H1 (cell line): ENCODE data around the gene MAP1B. TPM values are rescaled to one million over a fixed set of nuclear protein-coding genes. Genes with fewer than 3 reads are reported as not detected.

ENCODE experiments used
- CTCF ChIA-PET: fragments of 300-600 bp; sonication (Branson Sonifier 250); formaldehyde crosslinking; loops from one replicate; lab custom pipeline; 2021; ENCODE audit not compliant: partially characterized antibody; lab: Charles Lee
- POLR2A ChIA-PET: fragments of 300-600 bp; sonication (Branson Sonifier 250); formaldehyde crosslinking; loops from one replicate; lab custom pipeline; 2021; ENCODE audit warnings: inconsistent platforms; ENCODE audit not compliant: partially characterized antibody; lab: Charles Lee
- DNase-seq, 2 experiments: peaks; one replicate each; pipeline versions ENCODE4 v3.0.0 to v3.0.0-alpha.2; 2010 to 2022; ENCODE audit warnings: low spot score in 2 of 2, low read depth in 1 of 2, mixed read lengths in 1 of 2
- FAIRE-seq: peaks from 2 replicates; lab custom pipeline; 2011; peaks lifted over from hg19 to GRCh38; lab: Jason Lieb, UNC
- H2AFZ ChIP-seq: 2 replicates; pipeline ENCODE4 v1.8.1; 2012; ENCODE audit warnings: low read length, inconsistent platforms
- H2AK5ac ChIP-seq: 2 replicates; pipeline ENCODE4 v1.6.1; 2013; ENCODE audit warnings: low read depth, low read length
- H2BK120ac ChIP-seq: replicated peaks from 2 replicates; pipeline ENCODE3; 2013; ENCODE audit warnings: low read depth, low read length, inconsistent platforms
- H2BK12ac ChIP-seq: 2 replicates; pipeline ENCODE4 v1.6.1; 2013; ENCODE audit warnings: low read depth, low read length
- H2BK15ac ChIP-seq: 2 replicates; pipeline ENCODE4 v1.6.1; 2013; ENCODE audit warnings: low read length
- H2BK20ac ChIP-seq: 2 replicates; pipeline ENCODE4 v1.6.1; 2013; ENCODE audit warnings: low read length
- H2BK5ac ChIP-seq: 2 replicates; pipeline ENCODE4 v1.6.1; 2013; ENCODE audit warnings: low read depth, low read length
- H3K14ac ChIP-seq: 2 replicates; pipeline ENCODE4 v1.6.1; 2013; ENCODE audit warnings: inconsistent platforms; ENCODE audit not compliant: insufficient read length
- H3K18ac ChIP-seq: 2 replicates; pipeline ENCODE4 v1.6.1; 2013; ENCODE audit warnings: low read length; ENCODE audit errors: extremely low read depth
- H3K23ac ChIP-seq: 2 replicates; pipeline ENCODE4 v1.6.1; 2013; ENCODE audit warnings: inconsistent platforms; ENCODE audit not compliant: insufficient read length
- H3K23me2 ChIP-seq: 2 replicates; pipeline ENCODE4 v1.6.1; 2013; ENCODE audit warnings: low read depth, low read length
- H3K27ac ChIP-seq: 2 replicates; pipeline ENCODE4 v1.6.1; 2011; ENCODE audit warnings: low read depth, low read length, inconsistent platforms
- H3K27me3 ChIP-seq, 4 experiments: replicated peaks in 1 of 4; 1 replicate in 1 of 4; 2 replicates in 3 of 4; pipeline versions ENCODE4 v1.6.1 to v1.8.1; 2011 to 2013; ENCODE audit warnings: low read length in 3 of 4, mild to moderate bottlenecking in 3 of 4, inconsistent platforms in 2 of 4, mixed read lengths in 2 of 4, moderate library complexity in 1 of 4; ENCODE audit not compliant: control insufficient read depth in 3 of 4, insufficient read depth in 3 of 4; ENCODE audit errors: extremely low read depth in 1 of 4
- H3K36me3 ChIP-seq, 4 experiments: 2 replicates each; pipeline versions ENCODE4 v1.6.1 to v1.8.1; 2011 to 2013; ENCODE audit warnings: mild to moderate bottlenecking in 4 of 4, low read length in 3 of 4, moderate library complexity in 2 of 4, control low read depth in 1 of 4, inconsistent platforms in 1 of 4; ENCODE audit not compliant: insufficient read depth in 4 of 4, control insufficient read depth in 2 of 4
- H3K4ac ChIP-seq: replicated peaks from 2 replicates; pipeline ENCODE3; 2013; ENCODE audit warnings: low read length, low read depth, mixed read lengths, inconsistent platforms; ENCODE audit not compliant: insufficient read length
- H3K4me1 ChIP-seq, 4 experiments: replicated peaks in 1 of 4; 1 replicate in 1 of 4; 2 replicates in 3 of 4; pipeline versions ENCODE4 v1.6.1 to v1.8.1; 2011 to 2013; ENCODE audit warnings: low read length in 3 of 4, inconsistent platforms in 2 of 4, mixed read lengths in 1 of 4; ENCODE audit not compliant: insufficient read depth in 4 of 4, control insufficient read depth in 3 of 4
- H3K4me2 ChIP-seq, 2 experiments: 2 replicates each; pipeline versions ENCODE4 v1.6.1 to v1.8.1; 2011 to 2013; ENCODE audit warnings: low read depth in 2 of 2, low read length in 2 of 2, control low read depth in 1 of 2, inconsistent platforms in 1 of 2, mild to moderate bottlenecking in 1 of 2; ENCODE audit not compliant: insufficient read depth in 1 of 2
- H3K4me3 ChIP-seq, 4 experiments: fragments of 200-600, 300-600 bp in 1 of 4; sonication (generic), shearing (Covaris generic), sonication (Bioruptor Twin) in 1 of 4; 2 replicates each; pipeline versions ENCODE4 v1.5.1 to v1.8.1; 2011 to 2016; ENCODE audit warnings: low read length in 4 of 4, low read depth in 3 of 4, control low read depth in 2 of 4, inconsistent platforms in 2 of 4, mild to moderate bottlenecking in 2 of 4, mixed read lengths in 1 of 4, moderate library complexity in 1 of 4; ENCODE audit not compliant: insufficient read depth in 2 of 4; ENCODE audit errors: extremely low read depth in 1 of 4
- H3K56ac ChIP-seq: replicated peaks from 2 replicates; pipeline ENCODE3; 2013; ENCODE audit warnings: low read depth, mild to moderate bottlenecking, mixed read lengths, low read length, inconsistent platforms; ENCODE audit not compliant: insufficient read length
- H3K79me1 ChIP-seq: 2 replicates; pipeline ENCODE4 v1.6.1; 2013; ENCODE audit warnings: low read depth, low read length, control low read depth
- H3K79me2 ChIP-seq, 2 experiments: 2 replicates each; pipeline versions ENCODE4 v1.6.1 to v1.8.1; 2012 to 2013; ENCODE audit warnings: low read length in 2 of 2, mild to moderate bottlenecking in 2 of 2, inconsistent platforms in 1 of 2; ENCODE audit not compliant: insufficient read depth in 2 of 2, control insufficient read depth in 1 of 2
- H3K9ac ChIP-seq, 4 experiments: replicated peaks in 1 of 4; 1 replicate in 1 of 4; 2 replicates in 3 of 4; pipeline versions ENCODE4 v1.6.1 to v1.8.1; 2011 to 2013; ENCODE audit warnings: low read depth in 3 of 4, low read length in 3 of 4, control low read depth in 2 of 4, mild to moderate bottlenecking in 2 of 4, moderate library complexity in 2 of 4, inconsistent platforms in 1 of 4; ENCODE audit errors: extremely low read depth in 1 of 4
- H3K9me3 ChIP-seq, 2 experiments: 2 replicates each; pipeline versions ENCODE4 v1.6.1 to v1.8.1; 2012 to 2013; ENCODE audit warnings: mild to moderate bottlenecking in 2 of 2, moderate library complexity in 2 of 2, control low read depth in 1 of 2, inconsistent platforms in 1 of 2, low read depth in 1 of 2, low read length in 1 of 2, mixed read lengths in 1 of 2; ENCODE audit not compliant: insufficient read depth in 2 of 2
- H4K20me1 ChIP-seq, 2 experiments: replicated peaks in 1 of 2; 2 replicates each; pipeline versions ENCODE3 to v1.8.1; 2011 to 2013; ENCODE audit warnings: inconsistent platforms in 2 of 2, low read length in 2 of 2, mild to moderate bottlenecking in 1 of 2; ENCODE audit not compliant: insufficient read depth in 2 of 2, control insufficient read depth in 1 of 2
- H4K5ac ChIP-seq: 2 replicates; pipeline ENCODE4 v1.6.1; 2013; ENCODE audit warnings: low read length, low read depth, mixed read lengths, inconsistent platforms; ENCODE audit not compliant: insufficient read length
- H4K8ac ChIP-seq: 2 replicates; pipeline ENCODE4 v1.8.0; 2013; ENCODE audit warnings: mild to moderate bottlenecking, moderate library complexity, low read length, inconsistent platforms; ENCODE audit not compliant: insufficient read depth; ENCODE audit errors: extremely low read depth
- H4K91ac ChIP-seq: replicated peaks from 2 replicates; pipeline ENCODE3; 2013; ENCODE audit warnings: low read length, mixed read lengths, inconsistent platforms; ENCODE audit not compliant: insufficient read length
- ATF2 ChIP-seq: IDR thresholded peaks from 2 replicates; pipeline ENCODE4 v1.6.1; 2012; ENCODE audit warnings: low read length, inconsistent platforms
- BRCA1 ChIP-seq: IDR thresholded peaks from 2 replicates; pipeline ENCODE4 v1.6.1; 2012; ENCODE audit warnings: low read depth, low read length, improper control_type of control experiment
- CBX5 ChIP-seq: fragments of 300-800, 300-1000 bp; sonication (generic); IDR thresholded peaks from 2 replicates; pipeline ENCODE4 v1.7.1; 2016; ENCODE audit warnings: antibody characterized with exemption, low read length, low read depth
- GTF2F1 ChIP-seq: IDR thresholded peaks from 2 replicates; pipeline ENCODE4 v1.6.1; 2012; ENCODE audit warnings: low read depth, low read length, improper control_type of control experiment, borderline replicate concordance
- JUND ChIP-seq: IDR thresholded peaks from 2 replicates; pipeline ENCODE4 v1.6.1; 2011; ENCODE audit warnings: mild to moderate bottlenecking, improper control_type of control experiment, low read length
- PHF8 ChIP-seq: fragments of 200-600 bp; sonication (generic); conservative IDR thresholded peaks from 2 replicates; pipeline ENCODE4 v1.7.1; 2012; ENCODE audit warnings: low read depth, mild to moderate bottlenecking, inconsistent platforms, low read length, moderate library complexity
- POU5F1 ChIP-seq: IDR thresholded peaks from 2 replicates; pipeline ENCODE4 v1.6.1; 2011; ENCODE audit warnings: low read depth, mild to moderate bottlenecking, low read length, moderate library complexity
- RBBP5 ChIP-seq: IDR thresholded peaks from 2 replicates; pipeline ENCODE4 v1.7.1; 2012; ENCODE audit warnings: low read depth, mild to moderate bottlenecking, inconsistent platforms, low read length, moderate library complexity, borderline replicate concordance
- RNF2 ChIP-seq: fragments of 200-900, 300-1000 bp; sonication (generic); IDR thresholded peaks from 2 replicates; pipeline ENCODE4 v1.7.1; 2016; ENCODE audit warnings: borderline replicate concordance, low read depth, mild to moderate bottlenecking, antibody characterized with exemption, low read length; ENCODE audit not compliant: poor library complexity, severe bottlenecking; ENCODE audit errors: missing control alignments
- RXRA ChIP-seq: IDR thresholded peaks from 2 replicates; pipeline ENCODE4 v1.6.1; 2011; ENCODE audit warnings: low read depth, mild to moderate bottlenecking, low read length, moderate library complexity; ENCODE audit not compliant: insufficient read depth
- ZNF274 ChIP-seq: IDR thresholded peaks from 2 replicates; pipeline ENCODE4 v1.7.0; 2012; ENCODE audit warnings: low read length, borderline replicate concordance; ENCODE audit errors: extremely low read depth
- whole genome bisulfite sequencing, 2 experiments: shearing (Covaris generic) in 1 of 2; methylation state at CpG; one replicate each; pipeline versions ENCODE4 v1.1.6 to v1.1.7; 2013 to 2015; ENCODE audit warnings: low lambda C conversion rate in 2 of 2, mixed read lengths in 2 of 2, inconsistent platforms in 1 of 2, low coverage in 1 of 2, missing lambda C conversion rate in 1 of 2; ENCODE audit not compliant: insufficient replicate concordance in 2 of 2, insufficient coverage in 1 of 2, insufficient read length in 1 of 2; ENCODE audit errors: extremely low coverage in 1 of 2, missing lambda C conversion rate in 1 of 2; 5-methylcytosine and 5-hydroxymethylcytosine counted together
- polyA plus RNA-seq, 7 experiments: library from polyadenylated mRNA; depleted of rRNA in 3 of 7; stranded (reverse) in 5 of 7; unstranded in 2 of 7; fragments of >200 nt in 5 of 7; fragments of 200-250 nt in 2 of 7; gene quantifications; 1 replicate in 5 of 7; 2 replicates in 1 of 7; 4 replicates in 1 of 7; pipeline versions ENCODE4 v1.2.1 to v1.2.3, GENCODE V29; 2011 to 2013; ENCODE audit warnings: missing spikeins in 2 of 7, mixed read lengths in 2 of 7
- total RNA-seq: library from RNA; stranded (reverse); fragmentation: NEBNext Ultra II Directional; extraction: Animal tissue kit (Norgen Biotek cat#: 25700); gene quantifications from 2 replicates; pipeline ENCODE4 v1.2.1, GENCODE V29; 2021

MAP1B gene
- total and polyA plus RNA-seq, 2 of the 8 experiments (the other 6 are each of a cell fraction or from before 2014, with no cell fraction given): 24.5 to 120 TPM

- Histone ChIP-seq H4K5ac (no peak overlapping the region), H3K23me2 (no peaks in the 10 kb centered on the region), H3K14ac (no peak overlapping the region), H2BK5ac (no peak overlapping the region), H3K36me3 (peaks cover 18 to 37% (median 31%) of the 10 kb centered on the region in 4 experiments; a peak in 7 of 8 replicates), H3K9me3 (no peaks in the 10 kb centered on the region), H2BK15ac (no peak overlapping the region), H2AK5ac (no peak overlapping the region), H3K56ac (no peak overlapping the region), H3K27me3 (peaks cover 0 to 2% (median 0%) of the 10 kb centered on the region in 4 experiments; a peak in 1 of 7 replicates), H3K79me2 (no peaks in the 10 kb centered on the region), H4K8ac (no peak overlapping the region), H3K4me2 (no peak overlapping the region), H2BK12ac (no peak overlapping the region), H2AFZ (no peak overlapping the region), H3K18ac (no peak overlapping the region), H3K27ac (no peak overlapping the region), H3K23ac (no peak overlapping the region), H4K20me1 (no peaks in the 10 kb centered on the region), H3K4me1 (peaks cover 0 to 7% (median 3%) of the 10 kb centered on the region in 4 experiments; a peak in 2 of 7 replicates), H3K4ac (no peak overlapping the region), H3K9ac (no peak overlapping the region), H3K79me1 (no peaks in the 10 kb centered on the region), H2BK20ac (no peak overlapping the region), H2BK120ac (no peak overlapping the region), H4K91ac (no peak overlapping the region), H3K4me3 (no peak overlapping the region)
- POLR2A ChIA-PET: interaction anchor here (1.0 to 1.1 kb wide), 2 partner anchors 9 to 22 kb away, joined by 3 to 4 read pairs; no protein-coding TSS in a partner anchor
- FAIRE-seq: no peak
- CTCF ChIA-PET: interaction anchor here (0.6 to 1.2 kb wide), 4 partner anchors 13 to 151 kb away, joined by 3 read pairs; no protein-coding TSS in a partner anchor
- TF ChIP-seq ATF2 (no peak), POU5F1 (no peak), RXRA (no peak), ZNF274 (no peak), GTF2F1 (no peak), RBBP5 (no peak), PHF8 (no peak), RNF2 (no peak), BRCA1 (no peak), CBX5 (no peak), JUND (no peak)
- no peak for DNase-seq
- WGBS, 2 experiments: 94% methylated on average over 3 of the region's 3 CpGs; no CpG with 5 or more reads in 1 of the 2 experiments
These were observed 109.5 kb downstream of the MAP1B start for GRCh38 chr5:72216756-72217155.
